ENCODE results near the gene CTU2.

The CTU2 gene

DNA sequence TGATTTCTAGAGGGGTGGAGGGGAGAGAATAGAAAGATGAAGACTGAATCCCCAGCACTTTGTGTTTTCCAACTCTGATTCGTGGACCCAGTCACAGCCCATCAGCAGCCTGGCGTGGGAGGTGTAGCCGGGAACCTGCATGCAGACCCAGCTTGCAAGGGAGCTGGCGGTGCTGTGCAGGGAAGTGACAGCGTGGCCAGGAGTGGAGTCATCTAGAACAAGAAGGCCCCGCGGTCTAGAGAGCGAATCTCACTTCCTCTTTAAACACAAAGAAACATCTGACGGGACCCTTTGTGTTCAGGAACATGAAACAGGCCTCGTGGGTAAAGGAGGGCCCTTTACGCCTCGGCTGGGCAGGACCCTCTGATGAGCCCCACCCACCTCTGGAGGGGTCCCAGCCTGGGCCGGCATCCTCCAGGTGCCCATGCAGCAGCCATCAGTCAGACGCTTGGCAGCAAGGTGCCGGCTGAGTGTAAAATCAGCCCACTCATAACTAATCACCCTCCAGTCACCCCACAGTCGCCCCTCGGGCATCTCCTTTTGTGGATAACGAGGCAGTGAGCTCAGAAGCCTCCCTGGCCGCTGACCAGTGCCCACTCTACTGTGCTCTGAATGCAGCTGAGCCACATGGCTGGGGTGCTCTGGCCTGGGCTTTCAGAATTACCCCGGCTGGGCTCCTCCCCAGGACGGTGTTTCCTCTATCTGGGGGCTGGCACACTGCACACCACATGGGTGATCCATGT is 24.4 kb upstream of the CTU2 start:
- DNase-seq (ENCODE audit: low read depth in 2 of 2) = peak in 1 of 2 experiments; percentile 59

DNA sequence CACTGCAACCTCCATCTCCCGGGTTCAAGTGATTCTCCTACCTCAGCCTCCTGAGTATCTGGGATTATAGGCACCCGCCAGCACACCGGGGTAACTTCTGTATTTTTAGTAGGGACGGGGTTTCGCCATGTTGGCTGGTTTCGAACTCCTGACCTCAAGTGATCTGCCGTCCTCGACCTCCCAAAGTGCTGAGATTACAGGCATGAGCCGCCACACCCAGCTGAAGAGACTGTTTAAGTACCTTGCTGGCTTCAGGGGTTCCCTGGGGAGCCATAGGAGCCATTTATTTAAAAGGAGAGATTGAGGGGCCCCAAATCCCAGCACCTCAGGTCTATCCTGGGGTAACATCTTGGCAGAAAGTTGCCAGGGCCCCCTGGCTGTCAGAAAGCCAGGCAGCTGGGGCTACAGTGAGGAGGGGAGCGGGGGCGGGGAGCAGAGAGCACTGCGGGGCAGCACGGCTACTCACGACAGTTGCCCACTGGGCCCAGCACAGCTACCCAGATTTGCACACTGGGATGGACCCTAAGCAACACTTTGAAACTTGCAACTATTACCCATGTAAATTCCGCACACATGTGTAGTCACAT is 21.6 kb upstream of the CTU2 start:
- DNase-seq (ENCODE audit: low read depth in 2 of 2) = no peak

DNA sequence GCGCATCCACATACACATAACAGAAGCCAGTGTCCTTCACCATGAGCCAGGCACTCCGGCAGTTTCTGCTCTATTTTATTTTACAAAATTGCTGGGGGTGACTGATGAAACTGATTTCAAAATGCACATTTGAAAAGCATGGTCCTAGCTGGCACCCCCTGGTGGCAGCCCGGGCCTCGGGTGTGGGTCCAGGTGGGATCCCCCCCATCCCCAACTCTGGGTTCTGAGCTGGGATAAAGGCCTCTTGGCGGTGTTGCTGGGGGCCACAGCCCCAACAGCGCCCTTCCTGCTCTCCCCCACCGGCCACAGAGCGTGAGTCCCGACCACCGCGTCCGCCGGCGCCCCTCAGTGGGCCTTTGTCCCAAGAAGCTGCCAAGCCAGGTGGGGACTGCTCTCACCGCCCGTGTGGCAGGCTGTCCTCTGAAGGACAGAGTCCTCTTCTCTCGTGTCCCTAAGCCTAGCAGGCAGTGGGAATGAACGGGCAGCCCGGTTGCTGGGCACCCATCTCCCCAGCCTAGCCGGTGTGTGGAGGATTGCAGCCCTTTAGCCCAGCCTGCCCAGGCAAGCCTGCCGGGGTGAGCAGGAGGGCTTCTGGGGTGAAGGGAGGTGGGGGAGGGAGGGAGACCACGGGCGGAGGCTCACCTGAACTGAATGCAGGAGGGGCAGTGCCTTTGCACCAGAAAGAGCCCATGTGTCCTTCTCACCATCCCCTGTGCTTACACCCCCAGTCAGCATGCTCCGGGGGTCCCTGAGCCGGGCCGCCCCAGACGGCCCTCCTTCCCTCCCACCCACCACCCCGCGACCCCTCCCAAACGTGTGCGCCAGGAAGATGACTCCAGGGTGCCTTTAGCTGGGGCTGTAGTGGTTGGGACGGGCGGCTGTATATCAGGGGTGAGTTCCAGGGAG is 20.9 kb upstream of the CTU2 start:
- DNase-seq (ENCODE audit: low read depth in 2 of 2) = peak in 1 of 2 experiments; percentile 54

- no peak for DNase-seq (ENCODE audit: low read depth in 2 of 2)
Observed at GRCh38 chr16:88686062-88686438, 20.3 kb upstream of the CTU2 start.

GRCh38 chr16:88686439-88687253 is 19.7 kb upstream of the CTU2 start, which contains the start of gene SNAI3:
Gene SNAI3 (minus strand): TSS chr16:88686507. CDS start chr16:88686406, 101 bp downstream.
- DNase-seq (ENCODE audit: low read depth in 2 of 2) = peak; percentile 67 to 87

DNA sequence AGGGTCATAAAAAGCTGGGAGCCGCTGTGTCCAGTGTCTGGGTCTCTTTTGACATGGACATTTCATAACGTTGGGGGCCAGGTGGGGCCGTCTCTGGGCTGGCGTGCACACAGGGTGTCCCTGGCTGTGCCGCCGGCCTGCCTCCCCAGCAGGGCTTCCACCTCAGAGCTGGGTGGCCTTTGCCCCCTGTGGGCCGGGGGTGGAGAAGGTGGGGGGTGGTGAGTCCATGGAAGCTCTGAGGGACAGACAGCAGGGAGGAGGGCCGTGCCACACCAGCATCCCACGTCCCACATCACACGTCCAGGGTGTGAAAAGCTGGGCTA is 19.1 kb upstream of the CTU2 start:
- no peak for DNase-seq (ENCODE audit: low read depth in 2 of 2)

GRCh38 chr16:88687676-88688012 is 18.7 kb upstream of the CTU2 start:
- no peak for DNase-seq (ENCODE audit: low read depth in 2 of 2)

GRCh38 chr16:88688013-88688778 is 18.1 kb upstream of the CTU2 start:
- DNase-seq (ENCODE audit: low read depth in 2 of 2) = no peak

GRCh38 chr16:88690341-88691128 is 15.8 kb upstream of the CTU2 start:
- DNase-seq (ENCODE audit: low read depth in 2 of 2) = no peak

DNA sequence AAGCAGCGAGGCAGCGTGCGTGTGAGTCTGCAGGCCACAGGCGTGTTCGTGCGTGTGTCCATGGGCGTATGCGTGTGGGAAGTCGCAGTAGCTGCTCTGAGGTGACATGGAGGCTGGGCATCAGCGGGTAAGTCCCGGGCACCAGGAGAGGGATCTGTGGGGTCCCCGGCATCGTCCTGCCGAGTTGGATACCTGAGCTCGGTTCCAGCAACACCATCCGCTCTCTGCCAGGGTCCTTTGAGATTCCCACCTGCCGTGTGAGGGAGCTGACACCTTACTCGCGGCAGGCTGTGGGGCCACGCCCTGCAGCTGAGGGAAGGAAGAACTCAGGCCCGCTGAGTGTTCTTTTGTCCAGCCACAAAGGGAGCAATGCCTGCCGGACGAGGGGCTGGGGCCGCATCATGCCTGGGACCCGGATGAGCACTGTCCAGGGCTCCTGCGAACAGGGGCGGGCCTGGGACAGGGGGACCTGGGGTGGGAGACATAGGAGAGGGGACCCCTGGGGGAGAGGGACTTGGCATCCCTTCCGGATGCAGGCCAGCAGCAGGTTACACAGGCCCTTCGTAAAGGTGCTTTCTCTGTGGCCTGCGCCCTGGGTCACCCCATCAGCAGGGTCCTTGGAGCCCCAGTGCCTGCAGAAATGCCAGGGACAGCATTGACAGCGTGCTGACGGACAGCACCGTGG is 15.0 kb upstream of the CTU2 start:
- no peak for DNase-seq (ENCODE audit: low read depth in 2 of 2)

DNA sequence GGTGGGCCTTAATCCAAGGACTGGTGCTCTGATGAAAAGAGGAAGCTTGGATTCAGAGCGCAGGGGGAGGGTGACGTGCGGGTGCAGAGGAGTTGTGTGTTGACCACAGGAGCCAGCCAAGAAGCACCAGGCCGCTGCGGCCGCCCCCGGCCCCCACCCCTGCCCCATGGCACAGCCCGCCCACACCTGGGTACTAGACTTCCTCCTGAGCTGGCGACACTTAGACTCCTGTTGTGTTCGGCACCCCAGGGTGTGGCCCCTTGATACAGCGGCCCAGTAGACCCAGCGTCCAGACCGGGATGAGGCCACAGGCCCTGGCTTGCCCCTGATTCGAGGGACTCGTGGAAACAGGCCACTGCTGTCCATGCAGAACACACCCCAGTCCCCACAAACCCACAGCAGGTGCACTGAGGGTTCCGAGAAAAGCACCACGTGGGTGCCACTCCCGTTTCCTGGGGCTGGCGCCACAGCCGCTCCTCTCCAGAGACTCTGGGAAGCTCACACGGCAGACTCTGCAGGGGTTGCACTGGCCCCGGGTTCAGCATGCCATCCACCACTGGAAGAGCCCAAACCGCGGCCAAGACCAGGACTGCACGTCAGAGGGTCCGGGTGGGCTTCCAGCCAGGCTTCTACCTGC is 14.3 kb upstream of the CTU2 start:
- DNase-seq (ENCODE audit: low read depth in 2 of 2) = no peak

GRCh38 chr16:88692861-88693260 is 13.4 kb upstream of the CTU2 start:
- DNase-seq (ENCODE audit: low read depth in 2 of 2) = no peak

- DNase-seq (ENCODE audit: low read depth in 2 of 2) = no peak
Observed at GRCh38 chr16:88693420-88694177, 12.7 kb upstream of the CTU2 start.

DNA sequence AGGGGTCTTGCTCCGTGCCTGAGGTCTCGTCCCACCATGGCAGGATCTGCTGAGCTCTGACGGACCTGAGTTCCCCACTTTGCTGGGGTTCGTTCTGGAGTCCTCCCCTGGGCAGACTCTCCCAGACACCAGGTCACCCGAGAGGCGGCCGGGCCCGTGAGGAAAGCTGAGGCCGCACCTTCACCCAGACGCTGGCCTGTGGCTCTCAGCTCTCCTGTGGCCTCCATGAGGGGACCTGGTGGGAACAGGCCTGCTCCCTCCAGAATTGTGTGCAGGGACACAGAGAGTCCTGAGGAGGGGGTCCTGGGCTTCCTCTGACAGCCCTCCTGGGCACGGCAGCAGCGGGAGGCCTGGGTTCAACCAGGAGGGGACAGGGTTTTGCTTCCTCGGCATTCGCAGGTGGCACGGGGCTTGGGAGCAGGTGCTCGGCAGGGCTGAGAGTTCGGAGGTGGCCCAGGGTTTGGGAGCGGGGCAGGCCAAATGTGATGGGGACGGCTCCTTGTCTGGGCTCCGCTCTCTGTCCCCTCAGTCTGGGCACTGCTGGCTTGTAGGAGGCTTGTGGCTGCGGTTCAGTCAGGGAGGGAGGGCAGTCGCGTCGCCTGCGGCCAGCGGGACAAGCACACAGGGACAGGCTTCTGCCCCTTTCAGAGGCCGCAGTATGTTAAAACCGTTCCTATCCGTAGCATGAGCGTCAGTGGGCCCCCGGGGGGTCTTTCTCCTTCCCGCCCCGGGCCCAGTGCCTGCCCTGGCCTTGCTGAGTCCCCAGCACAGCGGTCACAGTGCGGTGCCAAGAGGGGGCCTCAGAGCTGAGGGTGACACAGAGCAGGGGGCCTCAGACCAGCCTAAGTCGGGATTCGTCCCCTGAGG is 11.8 kb upstream of the CTU2 start:
- no peak for DNase-seq (ENCODE audit: low read depth in 2 of 2)

GRCh38 chr16:88695218-88695617 is 11.1 kb upstream of the CTU2 start:
- no peak for DNase-seq (ENCODE audit: low read depth in 2 of 2)

- DNase-seq (ENCODE audit: low read depth in 2 of 2) = no peak
Observed at GRCh38 chr16:88695753-88696152, 10.6 kb upstream of the CTU2 start.

- no peak for DNase-seq (ENCODE audit: low read depth in 2 of 2)
Observed at GRCh38 chr16:88696441-88696840, 9.9 kb upstream of the CTU2 start.
